DOHH2 (cell line): ENCODE measurements around the gene TMEM139.

Source experiments
- CTCF ChIP-seq: fragments of 200-600 bp; sonication (generic); IDR thresholded peaks from one replicate; pipeline ENCODE4 v1.5.1; 2014; ENCODE audit warnings: antibody characterized with exemption, mild to moderate bottlenecking, low read depth, low read length; ENCODE audit not compliant: poor library complexity, severe bottlenecking
- EZH2phosphoT487 ChIP-seq: fragments of 200-600 bp; sonication (generic); IDR thresholded peaks from 2 replicates; pipeline ENCODE4 v1.6.1; 2017; ENCODE audit warnings: borderline replicate concordance, mild to moderate bottlenecking, antibody characterized with exemption, low read length, moderate library complexity, mixed read lengths

GRCh38 chr7:143237366-143237765 lies 47.4 kb upstream of the TMEM139 start:
- TF ChIP-seq CTCF (no peak), EZH2phosphoT487 (no peak)
